A673 (cell line): ENCODE results near the gene GABBR1. TPM values are rescaled to one million over a fixed set of nuclear protein-coding genes. Genes with fewer than 3 reads are reported as not detected.
A peak's percentile ranks its signal among the peaks of the same experiment; 100 is the strongest.

Source experiments
- BruUV-seq: library from RNA; stranded (reverse); fragments of 400-500 nt; replicated peaks from 2 replicates; lab custom pipeline; 2021; lab: Mats Ljungman, UMichigan
- CTCF ChIA-PET: fragments of 300-600 bp; sonication (Branson Sonifier 250); formaldehyde crosslinking; loops from one replicate; lab custom pipeline; 2022; ENCODE audit warnings: antibody characterized with exemption; lab: Charles Lee
- POLR2A ChIA-PET: fragments of 300-600 bp; sonication (Branson Sonifier 250); formaldehyde crosslinking; loops from one replicate; lab custom pipeline; 2022; ENCODE audit warnings: antibody characterized with exemption; ENCODE audit not compliant: low non-redundant PET; lab: Charles Lee
- DNase-seq: peaks from one replicate; pipeline ENCODE4 v3.0.0-alpha.2; 2015; ENCODE audit warnings: low spot score
- H3K27ac ChIP-seq: fragments of 200-600 bp; sonication (generic); 2 replicates; pipeline ENCODE4 v1.5.1; 2016; ENCODE audit warnings: mixed run types, low read depth, mild to moderate bottlenecking, mixed read lengths, antibody characterized with exemption, low read length; ENCODE audit not compliant: poor library complexity, severe bottlenecking
- H3K27me3 ChIP-seq: fragments of 200-600 bp; sonication (generic); replicated peaks from 2 replicates; pipeline ENCODE4 v1.6.1; 2017; ENCODE audit warnings: mixed run types, low read depth, mild to moderate bottlenecking, mixed read lengths, antibody characterized with exemption, low read length; ENCODE audit not compliant: insufficient read depth, poor library complexity
- H3K36me3 ChIP-seq: fragments of 200-600 bp; sonication (generic); 2 replicates; pipeline ENCODE4 v1.6.1; 2016; ENCODE audit warnings: mixed run types, mild to moderate bottlenecking, mixed read lengths, antibody characterized with exemption, low read length; ENCODE audit not compliant: insufficient read depth, poor library complexity, severe bottlenecking
- H3K4me1 ChIP-seq: fragments of 200-600 bp; sonication (generic); 2 replicates; pipeline ENCODE4 v1.6.1; 2017; ENCODE audit warnings: mixed run types, mild to moderate bottlenecking, mixed read lengths, antibody characterized with exemption, low read length; ENCODE audit not compliant: insufficient read depth, poor library complexity, severe bottlenecking
- H3K4me3 ChIP-seq: fragments of 200-600 bp; sonication (generic); 2 replicates; pipeline ENCODE4 v1.5.1; 2016; ENCODE audit warnings: low read depth, mixed run types, mild to moderate bottlenecking, mixed read lengths, low read length; ENCODE audit not compliant: poor library complexity, severe bottlenecking
- H3K9me3 ChIP-seq: fragments of 200-600 bp; sonication (generic); 2 replicates; pipeline ENCODE4 v1.6.1; 2016; ENCODE audit warnings: mixed run types, low read depth, mild to moderate bottlenecking, mixed read lengths, antibody characterized with exemption, low read length; ENCODE audit not compliant: poor library complexity, severe bottlenecking
- EZH2 ChIP-seq: fragments of 200-600 bp; sonication (generic); IDR thresholded peaks from 2 replicates; pipeline ENCODE4 v1.6.1; 2017; ENCODE audit warnings: borderline replicate concordance, low read depth, mild to moderate bottlenecking, mixed read lengths, antibody characterized with exemption, low read length; ENCODE audit not compliant: poor library complexity, severe bottlenecking
- intact Hi-C: fragments of 100-400 bp; cut with micrococcal nuclease; formaldehyde crosslinking; loops from one replicate; pipeline ENCODE4 v1.10.0; 2022; ENCODE audit not compliant: unreplicated experiment
- total RNA-seq: library from RNA; stranded (reverse); gene quantifications from 2 replicates; pipeline ENCODE4 v1.2.3, GENCODE V29; 2021
- TF ChIP-seq, protein P1 (sequence below): fragments of 300-800, 200-600 bp; sonication (generic); conservative IDR thresholded peaks from 2 replicates; pipeline ENCODE4 v1.5.1; 2017; ENCODE audit warnings: low read depth, mild to moderate bottlenecking, antibody characterized with exemption, low read length, moderate library complexity, mixed read lengths

Gene GABBR1
- total RNA-seq, 1 experiment from 2014 or later: 81.3 TPM

DNA sequence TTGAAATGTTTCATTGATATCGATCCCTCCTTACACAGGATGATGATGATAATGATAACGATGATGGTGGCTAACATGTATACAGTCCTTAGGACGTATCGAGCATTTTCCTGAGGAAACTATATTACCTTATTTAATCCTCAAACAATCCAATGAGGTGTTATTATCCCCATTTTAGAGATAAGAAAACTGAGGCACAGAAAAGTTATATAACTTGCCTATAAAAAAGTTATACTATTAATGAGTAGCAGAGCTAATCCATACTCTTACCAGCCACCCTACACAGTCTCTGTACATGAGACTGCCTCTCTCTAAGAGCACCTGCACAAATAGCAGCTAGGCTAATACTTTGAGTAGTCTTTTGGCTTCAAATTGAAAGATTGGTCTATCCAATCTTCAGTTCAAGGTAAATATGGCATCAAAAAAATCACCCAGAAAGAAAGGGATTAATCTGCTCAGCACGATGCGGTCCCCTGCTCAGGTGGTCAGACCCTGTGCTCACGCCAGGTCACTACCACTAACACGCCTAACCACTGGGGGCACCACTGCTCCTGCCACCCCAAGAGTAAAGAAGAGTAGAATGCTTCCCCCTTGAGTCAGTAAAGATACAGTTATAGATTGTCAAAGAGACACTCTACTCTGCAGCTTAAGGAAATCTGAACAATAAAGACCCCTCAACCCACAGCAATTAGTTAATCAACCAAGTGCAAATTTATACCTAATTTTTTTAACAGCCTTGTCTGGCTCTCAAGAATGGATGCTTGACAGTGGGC, 15.0 kb downstream of the GABBR1 start:
- TF ChIP-seq EZH2: no peak
- TF ChIP-seq, protein P1, sequence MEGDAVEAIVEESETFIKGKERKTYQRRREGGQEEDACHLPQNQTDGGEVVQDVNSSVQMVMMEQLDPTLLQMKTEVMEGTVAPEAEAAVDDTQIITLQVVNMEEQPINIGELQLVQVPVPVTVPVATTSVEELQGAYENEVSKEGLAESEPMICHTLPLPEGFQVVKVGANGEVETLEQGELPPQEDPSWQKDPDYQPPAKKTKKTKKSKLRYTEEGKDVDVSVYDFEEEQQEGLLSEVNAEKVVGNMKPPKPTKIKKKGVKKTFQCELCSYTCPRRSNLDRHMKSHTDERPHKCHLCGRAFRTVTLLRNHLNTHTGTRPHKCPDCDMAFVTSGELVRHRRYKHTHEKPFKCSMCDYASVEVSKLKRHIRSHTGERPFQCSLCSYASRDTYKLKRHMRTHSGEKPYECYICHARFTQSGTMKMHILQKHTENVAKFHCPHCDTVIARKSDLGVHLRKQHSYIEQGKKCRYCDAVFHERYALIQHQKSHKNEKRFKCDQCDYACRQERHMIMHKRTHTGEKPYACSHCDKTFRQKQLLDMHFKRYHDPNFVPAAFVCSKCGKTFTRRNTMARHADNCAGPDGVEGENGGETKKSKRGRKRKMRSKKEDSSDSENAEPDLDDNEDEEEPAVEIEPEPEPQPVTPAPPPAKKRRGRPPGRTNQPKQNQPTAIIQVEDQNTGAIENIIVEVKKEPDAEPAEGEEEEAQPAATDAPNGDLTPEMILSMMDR: peak; percentile 32; the same call in 1 of the 2 replicates
- H3K36me3 ChIP-seq: peaks cover 77% of the 10 kb centered on the region
- no peak overlapping the region for H3K4me3 ChIP-seq
- no peaks in the 10 kb centered on the region for H3K9me3 ChIP-seq
- BruUV-seq: no TSS peak
- intact Hi-C loops: no loop called here
- H3K27me3 ChIP-seq: no peaks in the 10 kb centered on the region
- ChIA-PET POLR2A (no interaction called here), CTCF (interaction anchor here (0.5 kb wide), 1 partner anchor 728 kb away, joined by 6 read pairs; no protein-coding TSS in a partner anchor)
- no peak for DNase-seq
- H3K27ac ChIP-seq: no peak overlapping the region
- H3K4me1 ChIP-seq: no peaks in the 10 kb centered on the region

DNA sequence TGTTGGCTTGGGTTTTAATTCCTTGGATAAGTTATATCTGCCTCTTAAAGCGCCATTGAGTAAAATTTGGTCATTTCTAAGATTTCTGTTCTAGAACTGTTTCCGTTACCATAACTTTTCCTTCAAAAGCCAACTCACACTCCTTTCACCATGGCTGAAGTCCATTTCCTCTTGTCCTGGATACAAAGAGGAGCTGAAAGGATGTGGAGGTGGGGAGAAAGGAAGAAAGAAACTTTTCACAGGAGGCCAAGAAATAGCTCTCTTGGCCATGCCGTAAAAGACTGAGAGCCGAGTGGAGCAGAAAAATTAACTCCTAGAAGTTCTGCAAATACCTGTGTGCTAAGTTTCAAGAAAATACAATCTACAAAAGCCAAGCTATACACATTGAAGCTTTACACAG, 21.6 kb downstream of the GABBR1 start:
- Histone ChIP-seq H3K4me3 (no peak overlapping the region), H3K4me1 (no peaks in the 10 kb centered on the region), H3K9me3 (no peaks in the 10 kb centered on the region), H3K36me3 (peaks cover 83% of the 10 kb centered on the region), H3K27ac (no peak overlapping the region), H3K27me3 (no peaks in the 10 kb centered on the region)
- no TSS peak for BruUV-seq
- POLR2A ChIA-PET: interaction anchor here (0.6 kb wide), 1 partner anchor 16 kb away, joined by 3 read pairs; no protein-coding TSS in a partner anchor
- no peak for DNase-seq
- intact Hi-C loops: no loop called here
- CTCF ChIA-PET: no interaction called here
- TF ChIP-seq, protein P1: no peak
- TF ChIP-seq EZH2: no peak

DNA sequence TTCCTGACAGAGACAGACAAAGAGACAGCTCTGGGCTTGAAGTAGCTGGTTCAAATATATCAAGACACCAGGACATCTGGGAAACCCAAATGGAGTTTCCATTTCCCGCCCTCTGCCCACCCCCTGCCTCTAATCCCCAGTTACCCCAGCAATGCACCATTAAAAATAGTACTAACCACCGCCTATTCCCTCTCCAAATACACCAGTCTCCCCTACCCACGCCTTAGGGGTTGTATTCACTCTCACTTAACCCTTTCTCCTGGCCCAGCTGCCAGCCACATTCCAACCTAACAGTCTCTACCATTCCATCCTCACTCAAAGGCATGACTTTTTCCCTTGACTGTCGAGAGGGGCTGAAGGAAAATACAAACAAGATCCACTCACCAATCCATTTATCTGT, 22.4 kb downstream of the GABBR1 start:
- POLR2A ChIA-PET: no interaction called here
- Histone ChIP-seq H3K4me3 (no peak overlapping the region), H3K27ac (no peak overlapping the region), H3K27me3 (no peaks in the 10 kb centered on the region), H3K9me3 (no peaks in the 10 kb centered on the region), H3K4me1 (no peaks in the 10 kb centered on the region), H3K36me3 (peaks cover 90% of the 10 kb centered on the region)
- CTCF ChIA-PET: no interaction called here
- TF ChIP-seq, protein P1: no peak
- TF ChIP-seq EZH2: no peak
- BruUV-seq: no TSS peak
- intact Hi-C loops: no loop called here
- DNase-seq: no peak
